GM12892 (cell line): ENCODE measurements around the gene RPL5.

Experiments used
- DNase-seq: peaks from one replicate; pipeline ENCODE4 v3.0.0; 2011; ENCODE audit not compliant: insufficient read length
- FAIRE-seq: peaks from 2 replicates; lab custom pipeline; 2011; peaks lifted over from hg19 to GRCh38; lab: Jason Lieb, UNC
- POLR2A ChIP-seq: IDR thresholded peaks from 2 replicates; pipeline ENCODE4 v1.6.1; 2011; ENCODE audit warnings: low read depth, low read length, control low read depth
- POLR2AphosphoS5 ChIP-seq: IDR thresholded peaks from 2 replicates; pipeline ENCODE4 v1.6.1; 2011; ENCODE audit warnings: low read depth, low read length, control low read depth
- TAF1 ChIP-seq: IDR thresholded peaks from 2 replicates; pipeline ENCODE4 v1.6.1; 2011; ENCODE audit warnings: low read depth, mild to moderate bottlenecking, control low read depth, low read length, borderline replicate concordance

The RPL5 gene

GRCh38 chr1:92887465-92887864, 55.6 kb downstream of the RPL5 start:
- FAIRE-seq, result no peak
- TF ChIP-seq POLR2AphosphoS5, result no peak
- no peak for TF ChIP-seq POLR2A
- no peak for TF ChIP-seq TAF1
- no peak for DNase-seq
